ENCODE results near the gene CCDC33. TPM values are rescaled to one million over a fixed set of nuclear protein-coding genes. Genes with fewer than 3 reads are reported as not detected.

Gene CCDC33
- total and polyA plus RNA-seq, 2 experiments from 2014 or later = 0.63 to 0.86 TPM

DNA sequence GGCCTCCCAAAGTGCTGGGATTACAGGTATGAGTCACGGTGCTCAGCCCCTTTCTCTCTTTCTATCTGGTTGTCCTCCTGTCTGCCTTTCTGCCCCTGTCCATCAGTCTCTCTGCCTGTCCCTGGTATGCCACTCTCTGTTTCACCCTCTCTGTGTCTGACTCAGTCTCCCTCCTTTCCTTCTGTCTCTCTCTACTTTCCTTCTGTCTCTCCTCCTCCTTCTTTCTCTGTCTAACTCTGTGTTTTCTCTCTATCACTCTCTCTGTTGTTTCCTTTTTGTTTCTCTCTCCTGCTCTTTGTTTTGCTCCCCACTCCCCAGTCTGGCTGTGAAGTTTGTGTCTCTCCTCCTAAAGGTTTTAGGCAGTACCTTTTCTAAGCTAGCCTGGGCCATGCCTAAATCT, 24.5 kb upstream of the CCDC33 start:
- H3K4me2 ChIP-seq = no peak overlapping the region
- H3K4me1 ChIP-seq (ENCODE audit: insufficient read depth) = peaks cover 23% of the 10 kb centered on the region
- DNase-seq (ENCODE audit: low spot score) = no peak
- H3K79me2 ChIP-seq = no peaks in the 10 kb centered on the region
- H4K20me1 ChIP-seq (ENCODE audit: insufficient read depth, poor library complexity, severe bottlenecking) = no peaks in the 10 kb centered on the region
- no peaks in the 10 kb centered on the region for H3K27me3 ChIP-seq
- TF ChIP-seq, protein P1, sequence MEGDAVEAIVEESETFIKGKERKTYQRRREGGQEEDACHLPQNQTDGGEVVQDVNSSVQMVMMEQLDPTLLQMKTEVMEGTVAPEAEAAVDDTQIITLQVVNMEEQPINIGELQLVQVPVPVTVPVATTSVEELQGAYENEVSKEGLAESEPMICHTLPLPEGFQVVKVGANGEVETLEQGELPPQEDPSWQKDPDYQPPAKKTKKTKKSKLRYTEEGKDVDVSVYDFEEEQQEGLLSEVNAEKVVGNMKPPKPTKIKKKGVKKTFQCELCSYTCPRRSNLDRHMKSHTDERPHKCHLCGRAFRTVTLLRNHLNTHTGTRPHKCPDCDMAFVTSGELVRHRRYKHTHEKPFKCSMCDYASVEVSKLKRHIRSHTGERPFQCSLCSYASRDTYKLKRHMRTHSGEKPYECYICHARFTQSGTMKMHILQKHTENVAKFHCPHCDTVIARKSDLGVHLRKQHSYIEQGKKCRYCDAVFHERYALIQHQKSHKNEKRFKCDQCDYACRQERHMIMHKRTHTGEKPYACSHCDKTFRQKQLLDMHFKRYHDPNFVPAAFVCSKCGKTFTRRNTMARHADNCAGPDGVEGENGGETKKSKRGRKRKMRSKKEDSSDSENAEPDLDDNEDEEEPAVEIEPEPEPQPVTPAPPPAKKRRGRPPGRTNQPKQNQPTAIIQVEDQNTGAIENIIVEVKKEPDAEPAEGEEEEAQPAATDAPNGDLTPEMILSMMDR (IDR thresholded peaks at IDR 0.05; ENCODE audit: poor library complexity) = no peak
- TF ChIP-seq EZH2 (IDR thresholded peaks at IDR 0.05; ENCODE audit: borderline replicate concordance) (no peak), EZH2phosphoT487 (IDR thresholded peaks at IDR 0.05; ENCODE audit: low read depth, severe bottlenecking, unreplicated experiment) (no peak)
- H3K36me3 ChIP-seq (replicated peaks; ENCODE audit: insufficient read depth, low read depth) = no peaks in the 10 kb centered on the region
- H3K4me3 ChIP-seq = no peak overlapping the region
- no peaks in the 10 kb centered on the region for H3K9me3 ChIP-seq (ENCODE audit: low read depth)
- H3K9me2 ChIP-seq (replicated peaks; ENCODE audit: insufficient read depth) = no peaks in the 10 kb centered on the region
- no peak overlapping the region for H2AFZ ChIP-seq
- WGBS (ENCODE audit: low lambda C conversion rate, missing lambda C conversion rate) = 93% methylated on average over 1 of the region's 1 CpG
- H3K27ac ChIP-seq = no peak overlapping the region

DNA sequence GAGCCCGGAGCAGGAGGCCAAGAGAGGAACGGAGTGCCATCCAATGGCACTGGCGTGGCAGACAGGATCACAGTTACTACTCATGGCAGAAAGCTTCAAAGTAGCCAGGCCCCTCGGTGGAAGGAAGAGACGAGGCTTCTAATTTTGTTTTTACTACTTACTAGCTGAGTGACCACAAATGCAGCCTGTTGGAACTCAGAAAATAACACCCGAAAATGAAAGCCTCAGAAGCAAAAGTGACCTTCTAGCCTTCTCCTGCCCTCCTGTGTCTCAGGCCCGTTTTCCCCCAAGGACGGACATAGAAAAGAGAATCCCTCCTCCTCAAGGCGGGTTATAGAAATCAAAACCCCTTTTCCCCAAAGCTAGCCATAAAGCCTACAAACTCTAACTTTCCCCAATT, 23.6 kb upstream of the CCDC33 start:
- peaks cover 23% of the 10 kb centered on the region for H3K4me1 ChIP-seq (ENCODE audit: insufficient read depth)
- no peaks in the 10 kb centered on the region for H4K20me1 ChIP-seq (ENCODE audit: insufficient read depth, poor library complexity, severe bottlenecking)
- H3K9me3 ChIP-seq (ENCODE audit: low read depth) = no peaks in the 10 kb centered on the region
- WGBS (ENCODE audit: low lambda C conversion rate, missing lambda C conversion rate) = 84% methylated on average over 9 of the region's 9 CpGs
- no peak overlapping the region for H3K4me3 ChIP-seq
- H2AFZ ChIP-seq = no peak overlapping the region
- DNase-seq (ENCODE audit: low spot score) = no peak
- no peaks in the 10 kb centered on the region for H3K9me2 ChIP-seq (replicated peaks; ENCODE audit: insufficient read depth)
- no peak overlapping the region for H3K4me2 ChIP-seq
- no peak for TF ChIP-seq EZH2phosphoT487 (IDR thresholded peaks at IDR 0.05; ENCODE audit: low read depth, severe bottlenecking, unreplicated experiment)
- no peak for TF ChIP-seq EZH2 (IDR thresholded peaks at IDR 0.05; ENCODE audit: borderline replicate concordance)
- TF ChIP-seq, protein P1 (IDR thresholded peaks at IDR 0.05; ENCODE audit: poor library complexity) = no peak
- no peaks in the 10 kb centered on the region for H3K27me3 ChIP-seq
- H3K36me3 ChIP-seq (replicated peaks; ENCODE audit: insufficient read depth, low read depth) = no peaks in the 10 kb centered on the region
- H3K79me2 ChIP-seq = no peaks in the 10 kb centered on the region
- no peak overlapping the region for H3K27ac ChIP-seq

DNA sequence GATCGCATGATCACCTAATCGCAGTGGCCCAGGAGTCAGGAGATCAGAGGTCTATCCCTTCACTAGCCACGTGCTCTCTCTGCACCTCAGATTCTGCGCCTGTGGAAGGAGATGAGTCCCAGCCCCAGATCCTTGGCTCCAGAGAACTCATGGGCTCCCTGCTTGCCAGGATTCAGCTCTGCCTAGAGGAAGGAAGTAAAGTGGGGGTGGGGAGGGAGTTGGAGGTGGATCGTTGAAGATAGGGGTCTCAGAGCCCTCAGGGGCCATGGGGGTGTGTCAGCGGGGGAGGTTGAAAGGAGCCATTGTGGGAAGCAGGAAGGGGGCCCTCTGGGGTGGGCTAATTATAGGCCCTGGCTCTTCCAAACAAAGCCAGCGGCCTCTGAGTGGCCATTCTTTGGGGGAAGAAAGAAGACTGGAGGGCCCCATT, 22.3 kb upstream of the CCDC33 start:
- TF ChIP-seq, protein P1 (IDR thresholded peaks at IDR 0.05; ENCODE audit: poor library complexity) = no peak
- TF ChIP-seq EZH2 (IDR thresholded peaks at IDR 0.05; ENCODE audit: borderline replicate concordance) (no peak), EZH2phosphoT487 (IDR thresholded peaks at IDR 0.05; ENCODE audit: low read depth, severe bottlenecking, unreplicated experiment) (no peak)
- no peaks in the 10 kb centered on the region for H3K27me3 ChIP-seq
- no peak for DNase-seq (ENCODE audit: low spot score)
- H3K4me2 ChIP-seq = no peak overlapping the region
- no peaks in the 10 kb centered on the region for H3K9me3 ChIP-seq (ENCODE audit: low read depth)
- no peak overlapping the region for H3K4me3 ChIP-seq
- no peak overlapping the region for H3K27ac ChIP-seq
- H2AFZ ChIP-seq = no peak overlapping the region
- H4K20me1 ChIP-seq (ENCODE audit: insufficient read depth, poor library complexity, severe bottlenecking) = no peaks in the 10 kb centered on the region
- no peaks in the 10 kb centered on the region for H3K79me2 ChIP-seq
- no peaks in the 10 kb centered on the region for H3K36me3 ChIP-seq (replicated peaks; ENCODE audit: insufficient read depth, low read depth)
- H3K9me2 ChIP-seq (replicated peaks; ENCODE audit: insufficient read depth) = no peaks in the 10 kb centered on the region
- 64% methylated on average over 4 of the region's 7 CpGs for WGBS (ENCODE audit: low lambda C conversion rate, missing lambda C conversion rate)
- peaks cover 16% of the 10 kb centered on the region for H3K4me1 ChIP-seq (ENCODE audit: insufficient read depth)
